Smooth muscle cell (in vitro differentiated cells): Measurements from ENCODE around the gene TIAL1. TPM values are rescaled to one million over a fixed set of nuclear protein-coding genes. Genes with fewer than 3 reads are reported as not detected.

Experiments used
- DNase-seq: peaks from one replicate; lab custom pipeline; 2025; ENCODE audit not compliant: unreplicated experiment; lab: John Stamatoyannopoulos, UW
- H2AFZ ChIP-seq: fragments of 200-600 bp; sonication (generic); 2 replicates; pipeline ENCODE4 v1.6.0; 2016; ENCODE audit warnings: antibody characterized with exemption, low read depth, mild to moderate bottlenecking
- H3F3A ChIP-seq: fragments of 200-600 bp; sonication (generic); 2 replicates; pipeline ENCODE4 v1.6.0; 2017; ENCODE audit warnings: antibody characterized with exemption, low read depth
- H3K27ac ChIP-seq: fragments of 200-600 bp; sonication (generic); 2 replicates; pipeline ENCODE4 v1.5.1; 2016; ENCODE audit warnings: low read depth, mild to moderate bottlenecking
- H3K27me3 ChIP-seq: fragments of 200-600 bp; sonication (generic); 2 replicates; pipeline ENCODE4 v1.6.1; 2016; ENCODE audit warnings: low read depth, mild to moderate bottlenecking
- H3K36me3 ChIP-seq: fragments of 200-600 bp; sonication (generic); 2 replicates; pipeline ENCODE4 v1.5.1; 2016; ENCODE audit warnings: low read depth
- H3K4me1 ChIP-seq: fragments of 200-600 bp; sonication (generic); 2 replicates; pipeline ENCODE4 v1.5.1; 2016; ENCODE audit warnings: low read depth
- H3K4me2 ChIP-seq: fragments of 200-600 bp; sonication (generic); 2 replicates; pipeline ENCODE4 v1.6.0; 2016; ENCODE audit warnings: mild to moderate bottlenecking
- H3K4me3 ChIP-seq: fragments of 200-600 bp; sonication (generic); 2 replicates; pipeline ENCODE4 v1.5.1; 2016; ENCODE audit warnings: mild to moderate bottlenecking
- H3K79me2 ChIP-seq: fragments of 200-600 bp; sonication (generic); 2 replicates; pipeline ENCODE4 v1.6.0; 2016; ENCODE audit warnings: low read depth, mild to moderate bottlenecking
- H3K9ac ChIP-seq: fragments of 200-600 bp; sonication (generic); 2 replicates; pipeline ENCODE4 v1.6.0; 2016; ENCODE audit warnings: low read depth
- H3K9me3 ChIP-seq: fragments of 200-600 bp; sonication (generic); replicated peaks from 2 replicates; pipeline ENCODE4 v1.5.1; 2016; ENCODE audit warnings: low read depth
- H4K20me1 ChIP-seq: fragments of 200-600 bp; sonication (generic); 2 replicates; pipeline ENCODE4 v1.6.0; 2016; ENCODE audit warnings: low read depth
- WGBS: methylation state at CpG from one replicate; pipeline ENCODE4 v1.1.7; 2016; ENCODE audit warnings: low lambda C conversion rate; 5-methylcytosine and 5-hydroxymethylcytosine counted together
- polyA plus RNA-seq: library from polyadenylated mRNA; unstranded; fragments of >200 nt; fragmentation: Nextera tagmentation; extraction: Ambion mirVana; gene quantifications from 2 replicates; pipeline ENCODE4 v1.2.1, GENCODE V29; 2016
- total RNA-seq: library from RNA; depleted of rRNA; stranded (reverse); fragments of >200 nt; gene quantifications from 2 replicates; pipeline ENCODE4 v1.2.3, GENCODE V29; 2014
- TF ChIP-seq, protein P1 (sequence below): fragments of 200-600 bp; sonication (generic); IDR thresholded peaks from 2 replicates; pipeline ENCODE4 v1.5.1; 2017; ENCODE audit warnings: borderline replicate concordance, mild to moderate bottlenecking, antibody characterized with exemption; ENCODE audit not compliant: insufficient read depth, poor library complexity, severe bottlenecking

The TIAL1 gene
- total and polyA plus RNA-seq, 2 experiments from 2014 or later: 40.0 to 117 TPM

DNA sequence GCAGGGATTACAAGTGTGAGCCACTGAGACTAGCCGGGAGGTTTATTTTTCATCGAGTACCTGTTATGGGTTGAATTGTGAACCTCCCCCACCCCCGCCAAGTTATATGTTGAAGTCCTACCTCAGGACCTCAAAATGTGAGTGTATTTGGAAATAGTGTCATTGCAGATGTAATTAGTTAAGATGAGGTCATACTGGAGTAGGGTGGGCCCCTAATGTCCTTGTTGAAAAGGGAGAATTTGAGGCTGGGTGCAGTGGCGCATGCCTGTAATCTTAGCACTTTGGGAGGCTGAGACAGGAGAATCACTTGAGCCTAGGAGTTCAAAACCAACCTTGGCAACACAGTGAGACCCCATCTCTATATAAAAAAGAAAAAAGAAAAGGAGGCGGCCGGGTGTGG lies 43.6 kb upstream of the TIAL1 start:
- 92% methylated on average over 6 of the region's 6 CpGs for WGBS
- H3K27me3 ChIP-seq: no peaks in the 10 kb centered on the region

DNA sequence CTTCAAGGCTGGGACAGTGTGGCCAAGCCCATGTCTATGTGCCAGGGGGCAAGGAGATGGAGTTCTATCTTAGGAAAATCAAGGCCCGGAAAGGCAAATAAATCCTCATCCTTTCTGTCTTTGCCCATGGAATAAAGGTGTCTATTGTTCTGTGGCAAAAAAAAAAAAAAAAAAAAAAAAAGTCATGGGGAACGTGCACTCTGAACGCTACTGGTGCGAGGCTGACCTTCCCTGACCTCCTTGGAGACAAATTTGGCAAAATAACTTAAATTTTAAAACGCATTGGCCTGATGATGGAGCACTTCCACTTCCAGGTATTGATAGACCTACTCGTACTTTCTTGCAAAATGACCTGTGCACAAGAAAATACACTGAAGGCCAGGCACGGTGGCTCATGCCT lies 42.2 kb upstream of the TIAL1 start:
- Histone ChIP-seq H3K27me3 (no peaks in the 10 kb centered on the region), H4K20me1 (no peaks in the 10 kb centered on the region), H3K36me3 (no peaks in the 10 kb centered on the region), H3K4me1 (peaks cover under 1% of the 10 kb centered on the region), H3F3A (no peaks in the 10 kb centered on the region), H3K9ac (no peak overlapping the region), H3K4me2 (no peak overlapping the region), H3K79me2 (no peaks in the 10 kb centered on the region), H2AFZ (no peak overlapping the region), H3K27ac (no peak overlapping the region), H3K9me3 (no peaks in the 10 kb centered on the region), H3K4me3 (no peak overlapping the region)
- WGBS: 93% methylated on average over 7 of the region's 7 CpGs
- DNase-seq: no peak
- TF ChIP-seq, protein P1, sequence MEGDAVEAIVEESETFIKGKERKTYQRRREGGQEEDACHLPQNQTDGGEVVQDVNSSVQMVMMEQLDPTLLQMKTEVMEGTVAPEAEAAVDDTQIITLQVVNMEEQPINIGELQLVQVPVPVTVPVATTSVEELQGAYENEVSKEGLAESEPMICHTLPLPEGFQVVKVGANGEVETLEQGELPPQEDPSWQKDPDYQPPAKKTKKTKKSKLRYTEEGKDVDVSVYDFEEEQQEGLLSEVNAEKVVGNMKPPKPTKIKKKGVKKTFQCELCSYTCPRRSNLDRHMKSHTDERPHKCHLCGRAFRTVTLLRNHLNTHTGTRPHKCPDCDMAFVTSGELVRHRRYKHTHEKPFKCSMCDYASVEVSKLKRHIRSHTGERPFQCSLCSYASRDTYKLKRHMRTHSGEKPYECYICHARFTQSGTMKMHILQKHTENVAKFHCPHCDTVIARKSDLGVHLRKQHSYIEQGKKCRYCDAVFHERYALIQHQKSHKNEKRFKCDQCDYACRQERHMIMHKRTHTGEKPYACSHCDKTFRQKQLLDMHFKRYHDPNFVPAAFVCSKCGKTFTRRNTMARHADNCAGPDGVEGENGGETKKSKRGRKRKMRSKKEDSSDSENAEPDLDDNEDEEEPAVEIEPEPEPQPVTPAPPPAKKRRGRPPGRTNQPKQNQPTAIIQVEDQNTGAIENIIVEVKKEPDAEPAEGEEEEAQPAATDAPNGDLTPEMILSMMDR: no peak

More for the DNA sequence above, 43.6 kb upstream of the TIAL1 start:
- TF ChIP-seq, protein P1: no peak
- Histone ChIP-seq H3K4me3 (no peak overlapping the region), H3K4me1 (peaks cover 4% of the 10 kb centered on the region), H3F3A (peaks cover 2% of the 10 kb centered on the region), H3K27ac (no peak overlapping the region), H2AFZ (no peak overlapping the region), H3K9me3 (no peaks in the 10 kb centered on the region), H3K79me2 (no peaks in the 10 kb centered on the region), H3K9ac (no peak overlapping the region), H3K36me3 (no peaks in the 10 kb centered on the region), H3K4me2 (no peak overlapping the region), H4K20me1 (no peaks in the 10 kb centered on the region)
- no peak for DNase-seq

DNA sequence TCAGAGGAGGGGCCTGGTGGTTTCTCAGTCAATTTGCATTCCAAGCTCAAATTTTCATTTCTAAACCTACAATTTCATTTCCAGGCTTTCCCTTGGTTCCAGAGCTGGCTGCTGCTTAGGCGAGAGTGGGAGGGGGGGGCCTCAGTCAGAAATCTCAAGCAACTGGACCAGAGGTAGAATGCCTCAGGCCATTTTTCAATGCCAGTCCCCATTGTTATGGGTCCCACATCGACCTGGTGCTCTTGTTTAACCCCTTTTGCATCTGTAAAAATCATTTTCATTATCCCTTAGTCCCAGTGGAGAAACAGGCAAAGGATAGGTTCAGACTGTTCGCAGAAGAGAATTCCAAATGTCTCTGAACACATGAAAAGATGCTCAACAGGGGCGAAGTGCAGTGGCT lies 40.9 kb upstream of the TIAL1 start:
- H3K4me2 ChIP-seq: no peak overlapping the region
- H3K27ac ChIP-seq: no peak overlapping the region
- H2AFZ ChIP-seq: no peak overlapping the region
- peaks cover 4% of the 10 kb centered on the region for H3F3A ChIP-seq
- no peak for DNase-seq
- no peak overlapping the region for H3K9ac ChIP-seq
- no peaks in the 10 kb centered on the region for H3K9me3 ChIP-seq
- H3K4me1 ChIP-seq: no peaks in the 10 kb centered on the region
- TF ChIP-seq, protein P1: no peak
- H3K36me3 ChIP-seq: no peaks in the 10 kb centered on the region
- H4K20me1 ChIP-seq: no peaks in the 10 kb centered on the region
- no peaks in the 10 kb centered on the region for H3K27me3 ChIP-seq
- H3K4me3 ChIP-seq: no peak overlapping the region
- no peaks in the 10 kb centered on the region for H3K79me2 ChIP-seq
- WGBS: 84% methylated on average over 4 of the region's 4 CpGs

DNA sequence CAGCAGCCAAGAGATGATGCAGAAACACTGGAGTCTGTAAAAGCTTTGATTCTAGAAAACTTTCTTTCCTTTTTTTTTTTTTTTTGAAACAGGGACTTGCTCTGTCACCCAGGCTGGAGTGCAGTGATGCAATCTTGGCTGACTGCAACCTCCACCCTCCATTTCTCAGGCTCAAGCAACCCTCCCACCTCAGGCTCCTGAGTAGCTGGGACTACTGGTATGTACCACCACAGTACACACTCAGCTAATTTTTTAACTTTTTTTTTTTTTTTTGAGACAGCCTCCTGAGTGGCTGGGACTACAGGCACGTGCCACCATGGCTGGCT lies 37.4 kb upstream of the TIAL1 start:
- Histone ChIP-seq H4K20me1 (no peaks in the 10 kb centered on the region), H3K27me3 (no peaks in the 10 kb centered on the region), H3K27ac (no peak overlapping the region), H3K4me3 (no peak overlapping the region), H3K4me2 (no peak overlapping the region), H3K4me1 (no peaks in the 10 kb centered on the region), H3F3A (peaks cover 4% of the 10 kb centered on the region), H3K9ac (no peak overlapping the region), H2AFZ (no peak overlapping the region), H3K9me3 (no peaks in the 10 kb centered on the region), H3K79me2 (no peaks in the 10 kb centered on the region), H3K36me3 (no peaks in the 10 kb centered on the region)
- WGBS: 80% methylated on average over 1 of the region's 1 CpG
- TF ChIP-seq, protein P1: no peak
- no peak for DNase-seq
